CD4-positive, CD25-positive, alpha-beta regulatory T cell (primary cell): ENCODE results near the gene TMPRSS2. TPM values are rescaled to one million over a fixed set of nuclear protein-coding genes. Genes with fewer than 3 reads are reported as not detected.
A peak's percentile ranks its signal among the peaks of the same experiment; 100 is the strongest.
"Not testable (repeated sequence)": the region's sequence is repeated elsewhere in the genome, so short reads cannot be mapped to it uniquely, and the experiment has no call there.

Experiments used
- ATAC-seq, 2 donors: fragments of 150-1000 bp; cut with Tn5 transposase; one replicate each; pipeline ENCODE4 v1.10.0; 2021; ENCODE audit warnings: low read depth in 2 of 2, moderate number of reproducible peaks in 2 of 2, moderate library complexity in 1 of 2
- DNase-seq, 3 donors: peaks; one replicate each; pipeline versions ENCODE4 v3.0.0 to v3.0.0-alpha.2; 2012 to 2022; ENCODE audit warnings: mixed read lengths in 1 of 3
- H3K27ac ChIP-seq: one replicate; pipeline ENCODE4 v1.7.0; 2013; ENCODE audit warnings: mild to moderate bottlenecking, low read length; ENCODE audit not compliant: insufficient read depth, poor library complexity, severe bottlenecking
- H3K27me3 ChIP-seq: one replicate; pipeline ENCODE4 v1.7.0; 2013; ENCODE audit warnings: low read length; ENCODE audit not compliant: control insufficient read depth, insufficient read depth
- H3K36me3 ChIP-seq: one replicate; pipeline ENCODE4 v1.7.0; 2013; ENCODE audit warnings: mild to moderate bottlenecking, low read length, moderate library complexity; ENCODE audit not compliant: control insufficient read depth, insufficient read depth
- H3K4me1 ChIP-seq: 2 replicates; pipeline ENCODE4 v1.7.0; 2013; ENCODE audit warnings: mild to moderate bottlenecking, low read length; ENCODE audit not compliant: insufficient read depth, control insufficient read depth, poor library complexity, severe bottlenecking
- H3K4me3 ChIP-seq: one replicate; pipeline ENCODE4 v1.7.0; 2013; ENCODE audit warnings: low read depth, mild to moderate bottlenecking, low read length, moderate library complexity
- H3K9me3 ChIP-seq, 2 experiments: 1 replicate in 1 of 2; 2 replicates in 1 of 2; pipeline ENCODE4 v1.7.0; 2013; ENCODE audit warnings: low read length in 2 of 2, mild to moderate bottlenecking in 1 of 2, moderate library complexity in 1 of 2; ENCODE audit not compliant: control insufficient read depth in 2 of 2
- H3K27ac Mint-ChIP-seq, 3 donors: one replicate each; pipeline ENCODE4 v1.8.0; 2020 to 2022; ENCODE audit warnings: mild to moderate bottlenecking in 3 of 3, mixed read lengths in 3 of 3, moderate library complexity in 2 of 3
- H3K27me3 Mint-ChIP-seq: one replicate; pipeline ENCODE4 v1.8.0; 2022; ENCODE audit warnings: mild to moderate bottlenecking, mixed read lengths
- H3K36me3 Mint-ChIP-seq: one replicate; pipeline ENCODE4 v1.8.0; 2020; ENCODE audit warnings: mixed read lengths
- H3K4me1 Mint-ChIP-seq, 4 donors: one replicate each; pipeline ENCODE4 v1.8.0; 2020 to 2022; ENCODE audit warnings: mixed read lengths in 4 of 4, mild to moderate bottlenecking in 1 of 4
- H3K4me3 Mint-ChIP-seq, 4 donors: one replicate each; pipeline ENCODE4 v1.8.0; 2020 to 2022; ENCODE audit warnings: mild to moderate bottlenecking in 4 of 4, mixed read lengths in 4 of 4, moderate library complexity in 3 of 4
- H3K9me3 Mint-ChIP-seq, 7 donors: one replicate each; pipeline ENCODE4 v1.8.0; 2020 to 2022; ENCODE audit warnings: mixed read lengths in 7 of 7, mild to moderate bottlenecking in 3 of 7, moderate library complexity in 2 of 7
- polyA plus RNA-seq, 4 donors: library from polyadenylated mRNA; unstranded; fragments of 300-500 nt; fragmentation: Illumina TruSeq; gene quantifications; one replicate each; pipeline ENCODE4 v1.2.3, GENCODE V29; 2021
- total RNA-seq: library from RNA; stranded (reverse); gene quantifications from one replicate; pipeline ENCODE4 v1.2.3, GENCODE V29; 2022

TMPRSS2 gene
- total and polyA plus RNA-seq, 5 donors from 2014 or later, result not detected

GRCh38 chr21:41427556-41427955, 80.4 kb downstream of the TMPRSS2 start:
- DNase-seq, result no peak
- H3K27ac Mint-ChIP-seq, result peak overlapping the region; percentile 98 to 100 (median 98)
- Histone ChIP-seq H3K4me3 (peak overlapping the region; percentile 75), H3K27ac (peak overlapping the region; percentile 79), H3K4me1 (peaks cover 25% of the 10 kb centered on the region), H3K36me3 (peaks cover 39% of the 10 kb centered on the region), H3K9me3 (no peaks in the 10 kb centered on the region), H3K27me3 (no peaks in the 10 kb centered on the region)
- peak overlapping the region; percentile 95 to 98 (median 98) for H3K4me3 Mint-ChIP-seq
- no peaks in the 10 kb centered on the region for H3K27me3 Mint-ChIP-seq
- ATAC-seq, result no peak
- no peaks in the 10 kb centered on the region for H3K9me3 Mint-ChIP-seq
- peaks cover 30% of the 10 kb centered on the region for H3K36me3 Mint-ChIP-seq
- peaks cover 19 to 63% (median 44%) of the 10 kb centered on the region in 4 donors for H3K4me1 Mint-ChIP-seq

DNA sequence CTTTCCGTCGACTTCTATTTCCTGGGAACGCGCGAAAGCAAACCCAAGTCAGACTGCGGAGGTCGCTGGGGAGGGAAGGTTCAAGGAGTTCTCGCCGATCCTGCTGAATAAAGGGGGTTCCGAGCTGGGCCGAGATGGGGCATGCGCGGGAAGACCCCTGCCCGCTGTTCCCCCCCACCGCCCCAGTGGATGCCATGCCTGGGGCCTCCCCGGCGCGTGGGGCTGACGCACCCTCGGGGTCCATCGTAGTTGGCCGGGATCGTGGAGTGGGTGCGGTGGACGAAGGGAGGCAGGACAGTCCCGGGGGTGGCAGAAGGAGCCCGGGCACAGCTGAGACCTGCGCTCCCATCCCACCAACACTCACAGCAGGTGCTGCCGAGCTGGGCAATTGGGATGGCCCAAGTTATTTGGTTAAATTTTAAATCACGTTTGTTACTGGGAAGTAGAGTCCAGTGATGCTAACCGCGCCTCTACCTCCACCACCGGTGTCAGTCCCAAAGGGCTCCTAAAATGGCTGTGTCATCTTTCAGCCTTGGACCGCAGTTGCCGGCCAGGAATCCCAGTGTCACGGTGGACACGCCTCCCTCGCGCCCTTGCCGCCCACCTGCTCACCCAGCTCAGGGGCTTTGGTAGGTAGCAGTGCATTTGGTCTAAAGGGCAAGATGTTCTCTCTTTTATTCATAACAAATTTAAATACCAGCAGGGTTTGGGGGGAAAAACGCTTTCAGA, 81.1 kb downstream of the TMPRSS2 start:
- H3K4me1 ChIP-seq, result peaks cover 25% of the 10 kb centered on the region
- Mint-ChIP-seq H3K27me3 (no peaks in the 10 kb centered on the region), H3K36me3 (peaks cover 22% of the 10 kb centered on the region), H3K4me3 (peak overlapping the region; percentile 97 to 99 (median 98)), H3K9me3 (no peaks in the 10 kb centered on the region), H3K27ac (peak overlapping the region; percentile 98 to 100 (median 98)), H3K4me1 (peaks cover 19 to 65% (median 44%) of the 10 kb centered on the region in 4 donors)
- H3K27ac ChIP-seq, result peak overlapping the region; percentile 79
- no peak for ATAC-seq
- H3K4me3 ChIP-seq, result peak overlapping the region; percentile 75
- peaks cover 32% of the 10 kb centered on the region for H3K36me3 ChIP-seq
- H3K27me3 ChIP-seq, result no peaks in the 10 kb centered on the region
- H3K9me3 ChIP-seq, result no peaks in the 10 kb centered on the region
- peak in 1 of 3 donors; percentile 8 for DNase-seq

DNA sequence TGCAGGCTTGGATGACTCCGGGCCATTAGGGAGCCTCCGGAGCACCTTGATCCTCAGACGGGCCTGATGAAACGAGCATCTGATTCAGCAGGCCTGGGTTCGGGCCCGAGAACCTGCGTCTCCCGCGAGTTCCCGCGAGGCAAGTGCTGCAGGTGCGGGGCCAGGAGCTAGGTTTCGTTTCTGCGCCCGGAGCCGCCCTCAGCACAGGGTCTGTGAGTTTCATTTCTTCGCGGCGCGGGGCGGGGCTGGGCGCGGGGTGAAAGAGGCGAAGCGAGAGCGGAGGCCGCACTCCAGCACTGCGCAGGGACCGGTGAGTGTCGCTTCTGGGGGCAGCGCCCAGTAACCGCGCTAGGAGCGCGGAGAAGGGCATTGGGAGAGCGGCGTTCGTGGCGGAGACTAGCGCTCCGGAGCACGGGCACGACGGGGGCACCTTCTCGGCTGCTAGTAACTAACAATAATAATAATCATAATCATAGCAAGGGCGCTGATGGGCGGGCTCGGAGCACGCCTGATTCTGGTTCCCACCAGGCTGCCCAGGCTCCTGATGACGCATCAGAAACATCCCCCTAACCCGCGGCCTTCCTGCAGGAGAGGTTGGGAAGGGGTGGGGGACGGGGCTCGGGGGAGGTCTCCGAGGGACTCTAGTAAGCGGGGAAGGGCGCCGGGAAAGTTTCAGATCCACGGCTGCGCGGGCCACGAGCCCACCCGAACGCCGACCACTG, 81.8 kb downstream of the TMPRSS2 start, which contains the start of gene MX1:
Gene MX1 (plus strand): TSS at position 286 of the 722 bp plus-strand sequence. CDS start 5,832 bp downstream, outside the sequence.
- no peaks in the 10 kb centered on the region for H3K9me3 Mint-ChIP-seq
- H3K27me3 Mint-ChIP-seq, result no peaks in the 10 kb centered on the region
- no peaks in the 10 kb centered on the region for H3K27me3 ChIP-seq
- peaks cover 18% of the 10 kb centered on the region for H3K36me3 Mint-ChIP-seq
- DNase-seq, result peak; percentile 73 to 94 (median 88)
- peak; percentile 92 to 95 for ATAC-seq
- H3K4me1 Mint-ChIP-seq, result peaks cover 19 to 70% (median 46%) of the 10 kb centered on the region in 4 donors
- H3K36me3 ChIP-seq, result peaks cover 26% of the 10 kb centered on the region
- H3K27ac ChIP-seq, result peak within 1 kb of the TSS; percentile 79
- peak within 1 kb of the TSS; percentile 98 to 100 (median 98) for H3K27ac Mint-ChIP-seq
- H3K9me3 ChIP-seq, result no peaks in the 10 kb centered on the region
- H3K4me1 ChIP-seq, result peaks cover 25% of the 10 kb centered on the region
- H3K4me3 ChIP-seq, result peak within 1 kb of the TSS; percentile 85
- peak within 1 kb of the TSS; percentile 97 to 99 (median 98) for H3K4me3 Mint-ChIP-seq

- no peak for ATAC-seq
- Histone ChIP-seq H3K27me3 (no peaks in the 10 kb centered on the region), H3K36me3 (peaks cover 21% of the 10 kb centered on the region), H3K4me1 (peaks cover 26% of the 10 kb centered on the region), H3K4me3 (peak overlapping the region; percentile 85), H3K27ac (peak overlapping the region; percentile 79), H3K9me3 (no peaks in the 10 kb centered on the region)
- Mint-ChIP-seq H3K27me3 (no peaks in the 10 kb centered on the region), H3K27ac (peak overlapping the region; percentile 98 to 100 (median 98)), H3K4me1 (peaks cover 18 to 76% (median 49%) of the 10 kb centered on the region in 4 donors), H3K36me3 (peaks cover 15% of the 10 kb centered on the region), H3K4me3 (peak overlapping the region; percentile 97 to 99 (median 98)), H3K9me3 (no peaks in the 10 kb centered on the region)
- DNase-seq, result no peak
These were observed 82.4 kb downstream of the TMPRSS2 start for GRCh38 chr21:41425588-41425953.

- not testable (repeated sequence) for H3K9me3 Mint-ChIP-seq, H3K36me3 ChIP-seq, ATAC-seq, H3K36me3 Mint-ChIP-seq, H3K27me3 ChIP-seq, H3K9me3 ChIP-seq, H3K4me3 ChIP-seq, H3K27me3 Mint-ChIP-seq
- Mint-ChIP-seq H3K4me3 (peak overlapping the region; percentile 63 to 98 (median 68)), H3K27ac (peak overlapping the region; percentile 87 to 95 (median 93)), H3K4me1 (peaks cover 5 to 70% (median 38%) of the 10 kb centered on the region in 4 donors)
- Histone ChIP-seq H3K27ac (peak overlapping the region; percentile 14), H3K4me1 (peaks cover 31% of the 10 kb centered on the region)
- DNase-seq, result peak in 2 of 3 donors; percentile 20 to 26
These were observed 84.7 kb downstream of the TMPRSS2 start for GRCh38 chr21:41423305-41423636.

- Mint-ChIP-seq H3K36me3 (no peaks in the 10 kb centered on the region), H3K27me3 (no peaks in the 10 kb centered on the region), H3K4me3 (peak overlapping the region in 1 of 4 donors; percentile 98), H3K4me1 (peaks cover 3 to 65% (median 33%) of the 10 kb centered on the region in 4 donors), H3K27ac (peak overlapping the region; percentile 52 to 95 (median 87)), H3K9me3 (peaks cover 0 to 4% (median 0%) of the 10 kb centered on the region in 7 donors)
- DNase-seq, result no peak
- no peaks in the 10 kb centered on the region for H3K27me3 ChIP-seq
- H3K9me3 ChIP-seq, result no peaks in the 10 kb centered on the region
- H3K4me1 ChIP-seq, result peaks cover 31% of the 10 kb centered on the region
- no peak overlapping the region for H3K4me3 ChIP-seq
- no peaks in the 10 kb centered on the region for H3K36me3 ChIP-seq
- no peak for ATAC-seq
- no peak overlapping the region for H3K27ac ChIP-seq
These were observed 85.2 kb downstream of the TMPRSS2 start for GRCh38 chr21:41422546-41423304.

DNA sequence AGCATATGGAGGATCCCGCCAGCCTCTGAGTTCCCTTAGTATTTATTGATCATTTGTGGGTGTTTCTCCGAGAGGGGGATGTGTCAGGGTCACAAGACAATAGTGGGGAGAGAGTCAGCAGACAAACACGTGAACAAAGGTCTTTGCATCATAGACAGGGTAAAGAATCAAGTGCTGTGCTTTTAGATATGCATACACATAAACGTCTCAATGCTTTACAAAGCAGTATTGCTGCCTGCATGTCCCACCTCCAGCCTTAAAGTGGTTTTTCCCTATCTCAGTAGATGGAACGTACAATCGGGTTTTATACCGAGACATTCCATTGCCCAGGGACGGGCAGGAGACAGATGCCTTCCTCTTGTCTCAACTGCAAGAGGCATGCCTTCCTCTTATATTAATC, 87.0 kb downstream of the TMPRSS2 start:
- H3K4me3 Mint-ChIP-seq, result peak overlapping the region; percentile 90 to 93 (median 93)
- not testable (repeated sequence) for H3K4me3 ChIP-seq, DNase-seq, H3K9me3 Mint-ChIP-seq, H3K9me3 ChIP-seq, H3K27me3 ChIP-seq, ATAC-seq, H3K36me3 Mint-ChIP-seq, H3K27me3 Mint-ChIP-seq, H3K36me3 ChIP-seq
- H3K27ac Mint-ChIP-seq, result peak overlapping the region; percentile 89 to 98 (median 90)
- H3K4me1 Mint-ChIP-seq, result peaks cover 3 to 54% (median 25%) of the 10 kb centered on the region in 4 donors
- Histone ChIP-seq H3K4me1 (peaks cover 21% of the 10 kb centered on the region), H3K27ac (peak overlapping the region; percentile 63)
